NB4 (cell line): ENCODE measurements around the gene HHIP.

Experiments used
- DNase-seq: peaks from one replicate; pipeline ENCODE4 v3.0.0; 2010; ENCODE audit warnings: low read depth
- H3K4me3 ChIP-seq: one replicate; pipeline ENCODE4 v1.5.1; 2011; ENCODE audit warnings: mild to moderate bottlenecking, low read depth, low read length, moderate library complexity
- CTCF ChIP-seq: IDR thresholded peaks from one replicate; pipeline ENCODE4 v1.5.1; 2012; ENCODE audit warnings: low read depth, low read length
- MAX ChIP-seq: IDR thresholded peaks from 2 replicates; pipeline ENCODE4 v1.6.1; 2011; ENCODE audit warnings: low read depth, low read length
- MYC ChIP-seq: IDR thresholded peaks from 2 replicates; pipeline ENCODE4 v1.6.1; 2011; ENCODE audit warnings: low read depth, low read length
- POLR2A ChIP-seq: IDR thresholded peaks from 2 replicates; pipeline ENCODE4 v1.6.1; 2011; ENCODE audit warnings: mild to moderate bottlenecking; ENCODE audit not compliant: insufficient read length; ENCODE audit errors: extremely low read depth

Gene HHIP

GRCh38 chr4:144688035-144688569 is 42.1 kb downstream of the HHIP start:
- TF ChIP-seq POLR2A (no peak), MYC (no peak), MAX (no peak), CTCF (no peak)

GRCh38 chr4:144689125-144689524 is 43.2 kb downstream of the HHIP start:
- TF ChIP-seq CTCF (no peak), MAX (no peak), POLR2A (no peak), MYC (no peak)
- no peak for DNase-seq
- H3K4me3 ChIP-seq: no peak overlapping the region

More at GRCh38 chr4:144688035-144688569, 42.1 kb downstream of the HHIP start:
- no peak overlapping the region for H3K4me3 ChIP-seq
- DNase-seq: no peak

- no peak for TF ChIP-seq CTCF
- TF ChIP-seq MYC: no peak
- H3K4me3 ChIP-seq: no peak overlapping the region
- no peak for DNase-seq
Observed at GRCh38 chr4:144695721-144696120, 49.8 kb downstream of the HHIP start.

- no peak for DNase-seq
- H3K4me3 ChIP-seq: no peak overlapping the region
- TF ChIP-seq MYC (no peak), POLR2A (no peak)
Observed at GRCh38 chr4:144696376-144696775, 50.4 kb downstream of the HHIP start.

- H3K4me3 ChIP-seq: no peak overlapping the region
- TF ChIP-seq POLR2A (no peak), MYC (no peak), CTCF (no peak), MAX (no peak)
- no peak for DNase-seq
Observed at GRCh38 chr4:144699565-144699964, 53.6 kb downstream of the HHIP start.

- TF ChIP-seq MAX (no peak), POLR2A (no peak), MYC (no peak), CTCF (no peak)
- DNase-seq: no peak
Observed at GRCh38 chr4:144701683-144702233, 55.8 kb downstream of the HHIP start.

More at GRCh38 chr4:144701683-144702233, 55.8 kb downstream of the HHIP start:
- H3K4me3 ChIP-seq: no peak overlapping the region
